ENCODE data around the gene TGFB1.
"Not testable (repeated sequence)": the region's sequence is repeated elsewhere in the genome, so short reads cannot be mapped to it uniquely, and the experiment has no call there.

Gene TGFB1

DNA sequence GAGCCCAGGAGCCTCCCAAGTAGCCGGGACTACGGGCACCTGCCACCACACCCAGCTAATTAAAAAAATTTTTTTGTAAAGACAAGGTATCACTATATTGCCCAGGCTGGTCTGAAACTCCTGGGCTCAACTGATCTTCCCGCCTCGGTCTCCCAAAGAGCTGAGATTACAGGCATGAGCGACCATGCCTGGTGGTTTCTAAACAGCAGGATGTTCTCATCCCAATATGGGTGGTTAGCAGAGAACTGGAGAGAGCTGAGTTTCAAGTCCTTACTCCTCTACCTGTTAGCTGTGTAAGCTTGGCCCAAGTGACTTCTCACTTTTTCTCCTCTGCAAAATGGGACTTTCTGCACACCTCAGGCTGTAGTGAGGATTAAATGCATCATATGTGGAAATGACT is 30.6 kb upstream of the TGFB1 start:
- TF ChIP-seq ISL1 (CRISPR knock-in tag; IDR thresholded peaks at IDR 0.05): no peak
- TF ChIP-seq OSR1 (CRISPR knock-in tag; IDR thresholded peaks at IDR 0.05): no peak
- no peak for TF ChIP-seq ZNF70 (CRISPR knock-in tag; IDR thresholded peaks at IDR 0.05)
- TF ChIP-seq ZFP30 (CRISPR knock-in tag; IDR thresholded peaks at IDR 0.05): no peak
- no peak for ATAC-seq

DNA sequence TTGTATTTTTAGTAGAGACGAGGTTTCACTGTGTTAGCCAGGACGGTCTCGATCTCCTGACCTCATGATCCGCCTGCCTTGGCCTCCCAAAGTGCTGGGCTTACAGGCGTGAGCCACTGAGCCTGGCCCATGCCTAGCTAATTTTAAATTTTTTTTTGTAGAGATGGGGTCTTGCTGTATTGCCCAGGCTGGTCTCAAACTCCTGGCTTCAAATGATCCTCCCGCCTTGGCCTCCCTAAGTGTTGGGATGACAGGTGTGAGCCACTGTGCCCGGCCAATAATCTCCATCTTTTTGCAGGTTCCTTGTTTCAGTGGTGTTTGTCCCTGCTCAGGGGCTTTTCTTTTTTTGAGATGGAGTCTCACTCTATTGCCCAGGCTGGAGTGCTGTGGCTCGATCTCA is 27.8 kb upstream of the TGFB1 start:
- not testable (repeated sequence) for ATAC-seq

DNA sequence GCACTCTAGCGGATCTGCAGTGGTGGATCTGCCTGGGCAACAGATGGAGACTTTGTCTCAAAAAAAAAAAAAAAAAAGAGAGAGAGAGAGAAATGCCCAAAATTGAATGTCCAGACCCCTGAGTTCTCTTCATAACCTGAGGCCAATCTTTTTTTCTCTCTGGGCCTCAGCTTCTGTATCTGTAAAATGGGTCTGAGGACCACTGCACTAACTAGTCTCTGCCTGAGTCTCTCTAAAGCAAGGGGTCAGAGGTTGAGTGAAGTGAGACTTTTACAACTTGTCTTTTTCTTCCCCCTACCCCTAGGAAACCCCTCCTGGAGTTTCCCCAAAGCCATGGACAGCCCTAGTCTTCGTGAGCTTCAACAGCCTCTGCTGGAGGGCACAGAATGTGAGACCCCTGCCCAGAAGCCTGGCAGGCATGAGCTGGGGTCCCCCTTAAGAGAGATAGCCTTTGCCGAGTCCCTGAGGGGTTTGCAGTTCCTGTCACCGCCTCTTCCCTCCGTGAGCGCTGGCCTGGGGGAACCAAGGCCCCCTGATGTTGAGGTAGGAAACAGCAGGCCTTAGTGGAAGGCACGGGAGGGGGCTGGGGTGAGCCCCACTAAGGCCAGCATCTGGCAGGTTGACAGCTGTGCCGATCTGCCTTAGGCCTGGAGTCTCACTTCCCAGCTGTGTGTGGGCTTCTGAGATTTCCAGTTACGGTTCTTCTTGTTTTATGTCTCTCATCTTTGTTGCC is 24.4 kb upstream of the TGFB1 start:
- no peak for TF ChIP-seq TCF4 (CRISPR knock-in tag; IDR thresholded peaks at IDR 0.05; ENCODE audit: borderline replicate concordance)
- no peak for ATAC-seq

DNA sequence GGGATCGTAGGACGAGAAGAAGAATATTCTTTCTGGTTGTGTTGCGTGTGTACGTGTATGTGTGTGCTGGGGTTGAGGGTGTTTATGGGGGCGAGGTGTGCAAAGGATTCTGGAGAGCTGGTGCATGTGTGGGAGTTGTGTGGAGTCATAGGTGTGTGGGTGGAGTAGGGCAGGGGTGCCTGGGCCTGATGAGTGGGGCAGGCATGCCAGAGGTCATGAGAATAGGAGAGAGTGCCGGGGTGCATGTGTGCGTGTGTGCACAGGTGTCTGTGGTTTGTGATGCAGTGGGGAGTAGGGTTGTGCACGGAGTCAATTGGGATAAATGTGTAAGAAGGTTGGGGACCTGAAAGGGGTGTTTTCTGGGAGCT is 23.3 kb upstream of the TGFB1 start:
- TF ChIP-seq, protein P1, sequence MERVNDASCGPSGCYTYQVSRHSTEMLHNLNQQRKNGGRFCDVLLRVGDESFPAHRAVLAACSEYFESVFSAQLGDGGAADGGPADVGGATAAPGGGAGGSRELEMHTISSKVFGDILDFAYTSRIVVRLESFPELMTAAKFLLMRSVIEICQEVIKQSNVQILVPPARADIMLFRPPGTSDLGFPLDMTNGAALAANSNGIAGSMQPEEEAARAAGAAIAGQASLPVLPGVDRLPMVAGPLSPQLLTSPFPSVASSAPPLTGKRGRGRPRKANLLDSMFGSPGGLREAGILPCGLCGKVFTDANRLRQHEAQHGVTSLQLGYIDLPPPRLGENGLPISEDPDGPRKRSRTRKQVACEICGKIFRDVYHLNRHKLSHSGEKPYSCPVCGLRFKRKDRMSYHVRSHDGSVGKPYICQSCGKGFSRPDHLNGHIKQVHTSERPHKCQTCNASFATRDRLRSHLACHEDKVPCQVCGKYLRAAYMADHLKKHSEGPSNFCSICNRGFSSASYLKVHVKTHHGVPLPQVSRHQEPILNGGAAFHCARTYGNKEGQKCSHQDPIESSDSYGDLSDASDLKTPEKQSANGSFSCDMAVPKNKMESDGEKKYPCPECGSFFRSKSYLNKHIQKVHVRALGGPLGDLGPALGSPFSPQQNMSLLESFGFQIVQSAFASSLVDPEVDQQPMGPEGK (CRISPR knock-in tag; IDR thresholded peaks at IDR 0.05; ENCODE audit: borderline replicate concordance): no peak
- TF ChIP-seq ESRRG (CRISPR knock-in tag; IDR thresholded peaks at IDR 0.05): no peak
- no peak for TF ChIP-seq RARB (CRISPR knock-in tag; IDR thresholded peaks at IDR 0.05)
- TF ChIP-seq PPARA (CRISPR knock-in tag; IDR thresholded peaks at IDR 0.05; ENCODE audit: borderline replicate concordance): no peak
- TF ChIP-seq ARNTL (CRISPR knock-in tag; IDR thresholded peaks at IDR 0.05; ENCODE audit: borderline replicate concordance, low read depth): no peak
- no peak for TF ChIP-seq ZNF8 (CRISPR knock-in tag; IDR thresholded peaks at IDR 0.05)
- TF ChIP-seq CSDC2 (CRISPR knock-in tag; IDR thresholded peaks at IDR 0.05): no peak
- TF ChIP-seq ZNF565 (CRISPR knock-in tag; conservative IDR thresholded peaks at IDR 0.05; ENCODE audit: low read depth): no peak
- no peak for TF ChIP-seq ZC3H10 (CRISPR knock-in tag; IDR thresholded peaks at IDR 0.05)
- no peak for TF ChIP-seq ZNF70 (CRISPR knock-in tag; IDR thresholded peaks at IDR 0.05)
- TF ChIP-seq, protein P2, sequence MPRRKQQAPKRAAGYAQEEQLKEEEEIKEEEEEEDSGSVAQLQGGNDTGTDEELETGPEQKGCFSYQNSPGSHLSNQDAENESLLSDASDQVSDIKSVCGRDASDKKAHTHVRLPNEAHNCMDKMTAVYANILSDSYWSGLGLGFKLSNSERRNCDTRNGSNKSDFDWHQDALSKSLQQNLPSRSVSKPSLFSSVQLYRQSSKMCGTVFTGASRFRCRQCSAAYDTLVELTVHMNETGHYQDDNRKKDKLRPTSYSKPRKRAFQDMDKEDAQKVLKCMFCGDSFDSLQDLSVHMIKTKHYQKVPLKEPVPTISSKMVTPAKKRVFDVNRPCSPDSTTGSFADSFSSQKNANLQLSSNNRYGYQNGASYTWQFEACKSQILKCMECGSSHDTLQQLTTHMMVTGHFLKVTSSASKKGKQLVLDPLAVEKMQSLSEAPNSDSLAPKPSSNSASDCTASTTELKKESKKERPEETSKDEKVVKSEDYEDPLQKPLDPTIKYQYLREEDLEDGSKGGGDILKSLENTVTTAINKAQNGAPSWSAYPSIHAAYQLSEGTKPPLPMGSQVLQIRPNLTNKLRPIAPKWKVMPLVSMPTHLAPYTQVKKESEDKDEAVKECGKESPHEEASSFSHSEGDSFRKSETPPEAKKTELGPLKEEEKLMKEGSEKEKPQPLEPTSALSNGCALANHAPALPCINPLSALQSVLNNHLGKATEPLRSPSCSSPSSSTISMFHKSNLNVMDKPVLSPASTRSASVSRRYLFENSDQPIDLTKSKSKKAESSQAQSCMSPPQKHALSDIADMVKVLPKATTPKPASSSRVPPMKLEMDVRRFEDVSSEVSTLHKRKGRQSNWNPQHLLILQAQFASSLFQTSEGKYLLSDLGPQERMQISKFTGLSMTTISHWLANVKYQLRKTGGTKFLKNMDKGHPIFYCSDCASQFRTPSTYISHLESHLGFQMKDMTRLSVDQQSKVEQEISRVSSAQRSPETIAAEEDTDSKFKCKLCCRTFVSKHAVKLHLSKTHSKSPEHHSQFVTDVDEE (CRISPR knock-in tag; IDR thresholded peaks at IDR 0.05): no peak
- no peak; the same call in 2 of the 3 replicates for ATAC-seq

DNA sequence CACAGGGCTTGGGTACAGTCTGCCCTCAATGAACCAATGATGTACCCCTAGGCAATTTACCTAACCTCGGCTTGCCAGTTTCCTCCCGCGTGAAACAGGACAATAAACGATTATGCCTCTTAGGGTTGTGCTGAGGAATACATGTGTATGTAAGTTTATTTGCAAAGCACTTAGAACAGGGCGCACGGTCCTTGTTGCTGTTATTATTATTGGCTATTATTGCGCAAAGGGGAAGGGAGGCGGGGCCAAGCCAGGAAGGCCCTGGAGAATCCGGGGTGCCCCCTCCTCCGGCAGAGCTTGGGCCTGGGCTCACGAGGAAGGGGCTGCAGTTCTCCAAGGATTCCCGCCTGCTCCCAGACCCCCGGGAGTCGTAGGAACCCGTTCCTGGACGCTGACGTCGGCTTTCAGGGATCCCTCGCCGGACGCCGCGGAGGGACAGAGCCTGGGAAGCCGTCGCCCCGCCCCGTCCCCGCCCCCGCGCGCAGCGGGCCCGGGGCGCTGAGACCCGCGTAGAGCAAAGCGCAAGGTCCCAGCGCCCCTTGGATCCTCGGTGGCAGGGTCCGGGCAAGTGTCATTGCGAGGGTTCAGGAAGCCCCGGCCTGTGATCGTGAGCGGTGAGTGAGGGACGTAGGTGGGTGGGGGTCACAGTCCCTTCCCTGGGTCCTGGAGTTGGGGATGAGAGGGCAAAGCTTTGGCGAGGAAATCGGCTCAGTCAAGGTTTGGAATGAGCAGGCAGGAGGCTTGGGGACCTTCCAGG is 22.7 kb upstream of the TGFB1 start, which contains the start of gene TMEM91:
TSS of gene TMEM91 (plus strand) at position 293 of the 757 bp plus-strand sequence. CDS start 1,777 bp downstream, outside the sequence.
- TF ChIP-seq, protein P3, sequence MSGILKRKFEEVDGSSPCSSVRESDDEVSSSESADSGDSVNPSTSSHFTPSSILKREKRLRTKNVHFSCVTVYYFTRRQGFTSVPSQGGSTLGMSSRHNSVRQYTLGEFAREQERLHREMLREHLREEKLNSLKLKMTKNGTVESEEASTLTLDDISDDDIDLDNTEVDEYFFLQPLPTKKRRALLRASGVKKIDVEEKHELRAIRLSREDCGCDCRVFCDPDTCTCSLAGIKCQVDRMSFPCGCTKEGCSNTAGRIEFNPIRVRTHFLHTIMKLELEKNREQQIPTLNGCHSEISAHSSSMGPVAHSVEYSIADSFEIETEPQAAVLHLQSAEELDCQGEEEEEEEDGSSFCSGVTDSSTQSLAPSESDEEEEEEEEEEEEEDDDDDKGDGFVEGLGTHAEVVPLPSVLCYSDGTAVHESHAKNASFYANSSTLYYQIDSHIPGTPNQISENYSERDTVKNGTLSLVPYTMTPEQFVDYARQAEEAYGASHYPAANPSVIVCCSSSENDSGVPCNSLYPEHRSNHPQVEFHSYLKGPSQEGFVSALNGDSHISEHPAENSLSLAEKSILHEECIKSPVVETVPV (CRISPR knock-in tag; IDR thresholded peaks at IDR 0.05): no peak
- no peak for TF ChIP-seq GLIS3 (CRISPR knock-in tag; IDR thresholded peaks at IDR 0.05)
- peak; percentile 15; the same call in 1 of the 3 replicates for ATAC-seq

DNA sequence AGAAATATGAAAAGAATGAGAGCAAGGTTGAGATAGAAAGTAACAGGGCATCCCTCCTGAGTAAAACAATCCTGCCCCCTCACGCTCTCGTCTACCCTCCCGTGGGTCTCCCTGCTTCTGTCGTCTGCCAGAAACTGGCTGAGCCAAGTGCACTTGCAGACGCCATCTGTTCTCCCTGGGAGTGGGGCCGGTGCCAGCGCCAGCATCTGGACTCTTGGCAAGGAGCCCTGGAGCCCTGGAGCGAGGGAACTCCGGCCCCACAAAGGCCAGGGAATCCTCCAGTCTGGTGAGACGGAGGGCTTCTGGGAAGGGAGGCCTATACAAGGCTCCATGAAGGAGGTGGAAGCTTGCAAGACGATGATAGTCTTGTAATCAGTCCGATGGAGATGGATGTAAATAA is 20.3 kb upstream of the TGFB1 start:
- no peak for TF ChIP-seq ZNF565 (CRISPR knock-in tag; conservative IDR thresholded peaks at IDR 0.05; ENCODE audit: low read depth)
- TF ChIP-seq, protein P2 (CRISPR knock-in tag; IDR thresholded peaks at IDR 0.05): peak; percentile 37; the same call in 1 of the 2 replicates
- 0 out of 2 replicates have a peak, but pooled peaks have one; percentile 42 for TF ChIP-seq GLIS3 (CRISPR knock-in tag; IDR thresholded peaks at IDR 0.05)
- TF ChIP-seq TCF4 (CRISPR knock-in tag; IDR thresholded peaks at IDR 0.05; ENCODE audit: borderline replicate concordance): peak; percentile 97
- TF ChIP-seq SNAI2 (CRISPR knock-in tag; IDR thresholded peaks at IDR 0.05): peak; percentile 95; the same call in 1 of the 2 replicates
- peak; percentile 73; the same call in 1 of the 2 replicates for TF ChIP-seq ZFP3 (CRISPR knock-in tag; IDR thresholded peaks at IDR 0.05)
- TF ChIP-seq ISL1 (CRISPR knock-in tag; IDR thresholded peaks at IDR 0.05): peak; percentile 35; the same call in 1 of the 2 replicates
- no peak for TF ChIP-seq RARB (CRISPR knock-in tag; IDR thresholded peaks at IDR 0.05)
- no peak for TF ChIP-seq ZNF70 (CRISPR knock-in tag; IDR thresholded peaks at IDR 0.05)
- ATAC-seq: peak; percentile 82
